Breast epithelium (tissue), 3 donors: ENCODE results near the gene AZU1.

Source experiments
- CTCF ChIP-seq, 3 donors: fragments of 450-650 bp; IDR thresholded peaks; one replicate each; pipeline ENCODE4 v1.5.1; 2016 to 2017; ENCODE audit warnings: antibody characterized with exemption in 3 of 3, mild to moderate bottlenecking in 3 of 3, moderate library complexity in 3 of 3
- POLR2A ChIP-seq: fragments of 450-650 bp; IDR thresholded peaks from one replicate; pipeline ENCODE4 v1.6.1; 2016; ENCODE audit warnings: antibody characterized with exemption, mild to moderate bottlenecking, moderate library complexity
- POLR2AphosphoS5 ChIP-seq, 3 donors: sonication (generic); formaldehyde crosslinking; IDR thresholded peaks; one replicate each; pipeline ENCODE4 v1.6.1; 2017; ENCODE audit warnings: antibody characterized with exemption in 3 of 3

- no peak for TF ChIP-seq CTCF (IDR thresholded peaks at IDR 0.05)
- TF ChIP-seq POLR2A: no peak
- no peak for TF ChIP-seq POLR2AphosphoS5 (IDR thresholded peaks at IDR 0.05)
Measured at GRCh38 chr19:815775-816499, 11.7 kb upstream of the AZU1 start.
